HAP-1 (cell line): ENCODE results near the gene ACOT7.
"Not testable (repeated sequence)": the region's sequence is repeated elsewhere in the genome, so short reads cannot be mapped to it uniquely, and the experiment has no call there.

Experiments used
- DNase-seq, 2 experiments: peaks; one replicate each; pipeline ENCODE4 v3.0.0-alpha.2; 2016 to 2020; ENCODE audit warnings: low spot score in 2 of 2
- H3K27me3 ChIP-seq: fragments of 250-450 bp; sonication (Bioruptor Pico); 2 replicates; pipeline ENCODE4 v1.5.1; 2020; ENCODE audit warnings: low read depth, mild to moderate bottlenecking, moderate library complexity
- H3K36me3 ChIP-seq: fragments of 250-450 bp; sonication (Bioruptor Pico); replicated peaks from 2 replicates; pipeline ENCODE4 v1.5.1; 2020; ENCODE audit warnings: mild to moderate bottlenecking
- H3K4me1 ChIP-seq: fragments of 250-450 bp; sonication (Bioruptor Pico); 2 replicates; pipeline ENCODE4 v1.5.1; 2020; ENCODE audit warnings: mild to moderate bottlenecking
- H3K4me3 ChIP-seq: fragments of 250-450 bp; sonication (Bioruptor Pico); 2 replicates; pipeline ENCODE4 v1.5.1; 2020; ENCODE audit warnings: mild to moderate bottlenecking, moderate library complexity
- H3K9me3 ChIP-seq: fragments of 250-450 bp; sonication (Bioruptor Pico); 2 replicates; pipeline ENCODE4 v1.5.1; 2020; ENCODE audit warnings: mild to moderate bottlenecking, moderate library complexity
- in situ Hi-C: fragments of 300-500 bp; cut with MboI; formaldehyde crosslinking; loops from 3 replicates; pipeline ENCODE4 v1.14.3; 2020; ENCODE audit warnings: low sequenced_read_pairs, inconsistent platforms, mixed read lengths

Gene ACOT7, protein sequence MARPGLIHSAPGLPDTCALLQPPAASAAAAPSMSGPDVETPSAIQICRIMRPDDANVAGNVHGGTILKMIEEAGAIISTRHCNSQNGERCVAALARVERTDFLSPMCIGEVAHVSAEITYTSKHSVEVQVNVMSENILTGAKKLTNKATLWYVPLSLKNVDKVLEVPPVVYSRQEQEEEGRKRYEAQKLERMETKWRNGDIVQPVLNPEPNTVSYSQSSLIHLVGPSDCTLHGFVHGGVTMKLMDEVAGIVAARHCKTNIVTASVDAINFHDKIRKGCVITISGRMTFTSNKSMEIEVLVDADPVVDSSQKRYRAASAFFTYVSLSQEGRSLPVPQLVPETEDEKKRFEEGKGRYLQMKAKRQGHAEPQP

DNA sequence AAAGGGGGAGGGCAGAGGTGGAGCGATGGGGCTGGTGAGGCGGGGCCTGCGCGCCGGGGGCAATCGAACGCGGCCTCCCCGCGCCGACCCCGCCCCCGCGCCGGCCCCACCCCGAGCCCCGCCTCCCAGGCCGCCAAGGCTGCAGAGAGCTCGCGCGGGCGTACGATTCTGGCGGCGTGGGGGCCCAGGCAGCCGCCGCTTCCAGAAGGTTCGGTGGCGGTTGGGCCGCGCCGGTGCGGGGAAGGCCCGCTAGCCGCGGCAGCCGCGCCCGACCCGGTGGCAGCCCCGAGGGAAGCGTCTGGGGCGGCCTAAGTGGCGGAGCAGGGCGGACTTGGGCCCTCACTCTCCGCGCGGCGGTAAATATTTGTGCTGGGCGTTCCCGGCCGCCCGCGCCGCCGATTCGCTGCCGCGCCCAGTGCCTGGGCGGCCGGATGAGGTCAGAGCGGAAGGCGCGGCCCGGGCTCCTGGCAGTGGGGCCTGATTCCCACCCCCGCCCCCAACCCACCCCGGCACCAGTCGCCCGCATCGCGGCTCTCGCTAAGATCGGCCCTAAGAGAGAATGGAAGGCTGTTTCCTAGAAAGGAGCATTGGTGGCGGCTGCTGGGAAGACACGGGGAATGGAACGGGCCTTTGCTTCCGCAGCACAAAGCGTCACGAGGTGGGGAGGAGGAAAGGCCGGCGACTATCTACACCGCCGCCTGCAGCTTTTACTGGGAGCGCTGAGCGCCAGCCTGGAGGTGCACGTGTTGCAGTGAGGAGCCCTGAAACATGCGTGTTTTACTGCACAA, at the start of gene ACOT7:
TSS of gene ACOT7 (minus strand) at position 368 of the 788 bp plus-strand sequence. CDS start 368 bp downstream, outside the sequence.
- Histone ChIP-seq H3K4me3 (peak within 1 kb of the TSS; percentile 60), H3K9me3 (no peaks in the 10 kb centered on the region), H3K27me3 (no peaks in the 10 kb centered on the region), H3K36me3 (no peaks in the 10 kb centered on the region), H3K4me1 (peaks cover 15% of the 10 kb centered on the region)
- in situ Hi-C loops: no loop called here
- peak; percentile 83 to 93 for DNase-seq

DNA sequence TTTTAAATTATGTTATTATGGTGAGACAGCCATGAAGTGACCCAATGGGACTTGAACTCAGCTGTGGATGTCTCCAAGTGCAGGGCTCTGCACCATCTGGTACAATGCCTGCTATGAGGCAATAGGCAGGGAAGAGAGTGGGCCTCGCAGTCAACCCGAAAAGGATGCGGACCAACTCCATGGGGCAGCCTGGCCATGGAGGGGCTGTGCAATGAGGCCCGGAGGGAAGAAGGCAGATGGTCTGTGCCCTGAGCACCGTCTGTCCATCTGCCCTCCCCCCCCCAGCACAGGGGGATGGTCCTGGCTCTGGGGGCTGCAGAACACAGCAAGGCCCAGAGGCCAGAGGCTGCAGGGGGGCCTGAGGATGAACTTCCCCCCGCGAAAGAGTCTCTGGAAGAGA, 48.0 kb upstream of the ACOT7 start:
- H3K4me3 ChIP-seq: no peak overlapping the region
- peaks cover 3% of the 10 kb centered on the region for H3K27me3 ChIP-seq
- DNase-seq: no peak
- H3K36me3 ChIP-seq: no peaks in the 10 kb centered on the region
- no peaks in the 10 kb centered on the region for H3K9me3 ChIP-seq
- H3K4me1 ChIP-seq: no peaks in the 10 kb centered on the region
- in situ Hi-C loops: no loop called here

DNA sequence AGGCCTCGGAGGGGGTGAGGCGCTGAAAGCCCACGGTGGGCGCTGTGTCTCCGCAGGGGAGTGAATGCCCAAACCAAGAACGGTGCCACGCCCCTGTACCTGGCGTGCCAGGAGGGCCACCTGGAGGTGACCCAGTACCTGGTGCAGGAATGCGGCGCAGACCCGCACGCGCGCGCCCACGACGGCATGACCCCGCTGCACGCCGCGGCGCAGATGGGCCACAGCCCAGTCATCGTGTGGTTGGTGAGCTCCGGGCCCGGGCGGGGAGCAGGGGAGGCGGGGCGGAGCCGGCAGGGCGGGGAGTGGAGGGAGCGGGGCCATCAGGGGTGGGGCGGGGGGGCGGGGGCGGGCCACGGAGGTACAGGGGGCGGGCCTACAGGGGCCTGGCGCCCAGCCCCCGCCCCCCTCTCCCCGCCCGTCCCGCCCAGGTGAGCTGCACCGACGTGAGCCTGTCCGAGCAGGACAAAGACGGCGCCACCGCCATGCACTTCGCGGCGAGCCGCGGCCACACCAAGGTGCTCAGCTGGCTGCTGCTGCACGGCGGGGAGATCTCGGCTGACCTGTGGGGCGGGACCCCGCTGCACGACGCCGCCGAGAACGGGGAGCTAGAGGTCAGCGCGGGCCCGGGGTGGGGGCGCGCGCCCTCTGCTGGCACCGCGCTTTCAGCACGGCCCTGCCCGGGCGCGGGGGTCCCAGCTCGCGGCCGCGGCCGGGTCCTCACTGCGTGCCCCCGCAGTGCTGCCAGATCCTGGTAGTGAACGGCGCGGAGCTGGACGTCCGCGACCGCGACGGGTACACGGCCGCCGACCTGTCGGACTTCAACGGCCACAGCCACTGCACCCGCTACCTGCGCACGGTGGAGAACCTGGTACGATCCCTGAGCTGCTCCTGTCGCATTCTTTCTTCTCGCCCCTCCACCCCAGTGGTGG, 46.9 kb upstream of the ACOT7 start:
- Histone ChIP-seq H3K4me1 (no peaks in the 10 kb centered on the region), H3K4me3 (peak overlapping the region; percentile 23), H3K9me3 (no peaks in the 10 kb centered on the region), H3K36me3 (no peaks in the 10 kb centered on the region), H3K27me3 (no peaks in the 10 kb centered on the region)
- in situ Hi-C loops: no loop called here
- DNase-seq: peak; percentile 51 to 91

DNA sequence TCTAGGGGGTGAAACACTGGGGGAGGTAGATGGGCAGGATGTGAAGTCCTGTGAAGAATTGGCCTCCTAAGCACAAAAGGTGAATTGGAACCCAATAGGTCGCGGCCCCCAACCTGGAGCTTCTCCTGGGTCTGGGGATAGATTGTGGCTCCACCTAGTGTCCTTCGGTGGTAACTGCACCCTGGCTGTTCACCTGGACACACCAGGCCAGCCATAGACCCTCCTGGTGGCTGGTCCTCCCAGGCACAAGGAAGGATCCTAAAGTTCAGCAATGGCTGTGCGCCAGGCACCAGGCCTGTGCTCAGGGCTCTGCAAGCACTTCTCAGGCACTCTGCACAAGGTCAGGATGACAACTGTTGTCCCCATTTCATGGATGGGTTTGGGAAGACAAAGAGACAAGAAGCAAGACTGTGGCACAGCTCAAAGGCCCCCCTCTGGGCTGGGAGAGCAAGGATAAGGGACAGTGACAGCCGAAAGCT, 44.5 kb upstream of the ACOT7 start:
- no peaks in the 10 kb centered on the region for H3K9me3 ChIP-seq
- no peaks in the 10 kb centered on the region for H3K4me1 ChIP-seq
- no peaks in the 10 kb centered on the region for H3K27me3 ChIP-seq
- peak; percentile 52 to 87 for DNase-seq
- no peak overlapping the region for H3K4me3 ChIP-seq
- no peaks in the 10 kb centered on the region for H3K36me3 ChIP-seq
- in situ Hi-C loops: no loop called here

DNA sequence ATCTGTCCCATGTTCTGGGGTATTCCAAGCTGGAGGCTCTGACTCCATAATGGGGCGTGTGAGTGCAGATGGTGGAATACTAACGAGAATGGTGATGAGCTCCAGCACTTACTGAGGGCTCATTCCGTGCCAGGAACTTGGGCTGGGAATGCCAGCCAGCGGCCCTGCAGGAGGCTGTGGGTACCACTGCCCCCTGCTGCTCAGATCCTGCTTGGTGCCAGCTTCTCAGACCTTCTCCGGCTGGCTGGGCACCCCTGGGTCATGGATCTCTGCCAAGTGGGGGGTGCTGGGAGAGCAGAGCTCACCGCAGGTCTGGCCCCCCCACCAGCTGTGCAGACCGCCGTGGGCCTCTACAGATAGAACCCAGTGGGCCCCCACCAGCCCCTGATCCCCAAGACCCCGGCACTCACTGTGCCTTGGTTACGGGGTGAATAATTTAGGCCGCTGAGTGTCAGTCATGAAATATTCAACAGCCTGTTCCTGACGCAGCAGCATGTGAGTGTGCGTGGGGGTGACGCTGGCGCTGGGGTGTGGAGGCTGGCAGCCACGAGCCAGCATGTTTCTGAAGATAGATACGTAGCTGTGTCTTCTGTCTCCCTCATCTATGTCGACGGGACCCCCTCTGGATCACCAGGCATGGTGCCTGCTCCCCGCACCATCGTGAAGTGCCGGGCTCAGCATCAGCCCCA, 43.6 kb upstream of the ACOT7 start:
- in situ Hi-C loops, H3K9me3 ChIP-seq, H3K4me3 ChIP-seq, DNase-seq, H3K27me3 ChIP-seq, H3K36me3 ChIP-seq, H3K4me1 ChIP-seq: not testable (repeated sequence)

DNA sequence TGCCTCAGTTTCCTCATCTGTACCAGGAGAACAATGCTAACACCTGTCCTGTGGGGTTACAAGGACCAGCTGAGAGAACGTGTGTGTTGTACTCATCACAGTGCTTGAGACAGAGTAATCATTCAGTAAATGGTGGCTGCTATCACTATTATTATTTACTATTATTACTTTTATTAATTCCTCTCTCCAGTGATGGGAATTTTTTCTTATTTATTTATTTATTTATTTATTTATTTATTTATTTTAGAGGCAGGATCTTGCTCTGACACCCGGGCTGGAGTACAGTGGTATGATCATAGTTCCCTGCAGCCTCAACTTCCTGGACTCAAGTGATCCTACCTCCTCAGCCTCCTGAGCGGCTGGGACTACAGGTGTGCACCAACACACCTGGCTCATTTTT, 42.7 kb upstream of the ACOT7 start:
- DNase-seq, H3K4me3 ChIP-seq, in situ Hi-C loops, H3K4me1 ChIP-seq, H3K9me3 ChIP-seq, H3K36me3 ChIP-seq, H3K27me3 ChIP-seq: not testable (repeated sequence)

DNA sequence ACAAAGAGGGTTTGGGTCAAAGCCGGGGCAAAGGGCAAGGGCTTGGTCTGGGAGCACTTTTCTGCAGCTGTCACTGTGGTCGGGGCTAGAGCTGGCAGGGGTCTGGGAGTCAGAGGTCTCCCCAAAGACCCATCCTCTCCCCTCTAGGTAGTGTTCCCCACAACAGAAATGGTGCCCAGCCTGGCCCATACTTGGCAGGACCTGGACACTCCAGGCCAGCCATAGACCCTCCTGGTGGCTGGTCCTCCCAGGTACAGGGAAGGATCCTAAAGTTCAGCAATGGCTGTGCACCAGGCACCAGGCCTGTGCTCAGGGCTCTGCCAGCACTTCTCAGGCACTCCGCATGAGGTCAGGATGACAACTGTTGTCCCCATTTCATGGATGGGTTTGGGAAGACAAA, 42.0 kb upstream of the ACOT7 start:
- Histone ChIP-seq H3K4me3 (no peak overlapping the region), H3K9me3 (no peaks in the 10 kb centered on the region), H3K27me3 (no peaks in the 10 kb centered on the region), H3K4me1 (no peaks in the 10 kb centered on the region), H3K36me3 (no peaks in the 10 kb centered on the region)
- in situ Hi-C loops: no loop called here
- DNase-seq: no peak

DNA sequence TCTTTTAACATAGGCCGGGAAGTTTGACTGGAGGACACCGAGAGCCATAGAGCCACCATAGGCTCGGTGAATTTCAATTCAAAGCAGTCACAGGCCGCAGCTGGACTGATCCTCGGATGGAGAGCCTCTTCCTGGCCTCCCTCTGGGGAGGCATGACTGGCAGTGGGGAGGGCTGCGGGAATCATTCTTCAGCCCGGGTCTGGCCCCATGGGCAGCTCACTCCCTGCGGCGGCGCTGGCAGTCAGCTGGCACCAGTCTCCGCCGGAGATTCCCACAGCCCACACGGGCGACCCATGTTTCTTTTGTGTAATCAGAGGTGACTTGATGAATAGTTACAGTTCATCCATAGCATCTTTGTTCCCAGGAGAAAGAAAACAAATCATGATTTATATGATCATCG, 41.6 kb upstream of the ACOT7 start:
- no peak overlapping the region for H3K4me3 ChIP-seq
- H3K4me1 ChIP-seq: no peaks in the 10 kb centered on the region
- in situ Hi-C loops: no loop called here
- no peaks in the 10 kb centered on the region for H3K9me3 ChIP-seq
- DNase-seq: no peak
- no peaks in the 10 kb centered on the region for H3K27me3 ChIP-seq
- no peaks in the 10 kb centered on the region for H3K36me3 ChIP-seq

DNA sequence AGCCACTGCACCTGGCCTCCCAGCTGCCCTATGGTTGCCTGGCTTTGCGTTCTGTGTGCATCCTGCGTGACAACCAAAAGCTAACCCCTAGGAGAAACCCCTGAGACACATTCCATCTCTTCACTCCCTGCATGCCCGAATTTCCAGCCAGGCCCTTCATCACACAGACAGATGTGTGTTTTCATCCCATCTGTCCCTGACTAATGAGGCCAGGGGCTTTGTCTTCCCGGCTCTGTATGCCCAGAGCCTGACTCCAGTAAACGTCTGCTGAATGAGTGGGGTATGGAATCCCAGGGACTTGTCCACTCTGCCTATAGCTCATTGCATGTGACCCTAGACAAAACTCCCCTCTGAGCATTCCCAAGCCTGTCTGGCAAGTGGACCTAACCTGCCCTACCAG, 40.6 kb upstream of the ACOT7 start:
- Histone ChIP-seq H3K27me3 (no peaks in the 10 kb centered on the region), H3K36me3 (no peaks in the 10 kb centered on the region), H3K9me3 (no peaks in the 10 kb centered on the region), H3K4me1 (no peaks in the 10 kb centered on the region), H3K4me3 (no peak overlapping the region)
- in situ Hi-C loops: no loop called here
- no peak for DNase-seq

DNA sequence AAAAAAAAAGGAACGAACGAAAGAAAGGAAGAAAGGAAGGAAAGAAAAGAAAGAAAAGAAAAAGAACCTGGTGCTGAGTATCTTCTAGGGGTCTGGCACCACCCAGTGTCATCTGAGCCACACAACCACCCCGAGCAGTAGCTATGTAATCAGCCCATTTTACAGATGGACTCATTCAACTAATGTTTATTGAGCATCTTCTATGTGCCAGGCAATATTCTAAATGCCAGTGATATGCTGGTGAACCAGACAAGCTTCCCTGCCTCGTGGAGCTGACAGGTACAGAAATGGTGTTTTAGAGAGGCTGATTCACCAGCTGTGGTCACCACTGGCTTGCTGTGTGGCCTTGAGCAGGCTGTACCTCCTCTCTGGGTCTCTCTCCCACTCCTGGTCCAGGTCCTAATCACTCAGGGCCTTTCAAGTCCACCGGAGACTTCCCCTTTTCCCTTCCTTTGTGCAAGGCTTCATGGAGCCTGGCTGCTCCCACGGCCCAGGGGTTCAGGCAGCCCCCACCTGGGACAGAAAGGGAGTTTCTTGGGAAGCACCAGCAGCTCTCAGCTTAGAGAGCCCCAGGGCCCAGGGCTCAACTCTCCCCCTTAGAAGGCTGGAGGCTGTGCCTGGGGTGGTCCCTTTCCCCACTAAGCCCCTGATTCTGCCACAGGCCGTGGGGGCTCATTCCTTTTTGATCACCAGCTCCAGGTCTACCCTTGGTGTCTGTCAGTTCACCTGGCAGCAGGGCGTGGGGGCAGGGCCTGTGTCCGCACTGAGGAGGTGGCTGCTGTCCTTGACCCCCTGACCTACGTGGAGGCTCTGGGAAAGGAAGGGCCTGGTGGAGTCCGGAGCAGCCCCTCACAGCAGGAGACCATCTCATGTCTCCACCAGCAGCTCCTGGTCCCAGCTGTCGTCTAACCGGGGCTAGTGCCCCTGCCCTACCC, 38.3 kb upstream of the ACOT7 start:
- in situ Hi-C loops, H3K27me3 ChIP-seq, H3K36me3 ChIP-seq, H3K4me3 ChIP-seq, H3K9me3 ChIP-seq, H3K4me1 ChIP-seq, DNase-seq: not testable (repeated sequence)

DNA sequence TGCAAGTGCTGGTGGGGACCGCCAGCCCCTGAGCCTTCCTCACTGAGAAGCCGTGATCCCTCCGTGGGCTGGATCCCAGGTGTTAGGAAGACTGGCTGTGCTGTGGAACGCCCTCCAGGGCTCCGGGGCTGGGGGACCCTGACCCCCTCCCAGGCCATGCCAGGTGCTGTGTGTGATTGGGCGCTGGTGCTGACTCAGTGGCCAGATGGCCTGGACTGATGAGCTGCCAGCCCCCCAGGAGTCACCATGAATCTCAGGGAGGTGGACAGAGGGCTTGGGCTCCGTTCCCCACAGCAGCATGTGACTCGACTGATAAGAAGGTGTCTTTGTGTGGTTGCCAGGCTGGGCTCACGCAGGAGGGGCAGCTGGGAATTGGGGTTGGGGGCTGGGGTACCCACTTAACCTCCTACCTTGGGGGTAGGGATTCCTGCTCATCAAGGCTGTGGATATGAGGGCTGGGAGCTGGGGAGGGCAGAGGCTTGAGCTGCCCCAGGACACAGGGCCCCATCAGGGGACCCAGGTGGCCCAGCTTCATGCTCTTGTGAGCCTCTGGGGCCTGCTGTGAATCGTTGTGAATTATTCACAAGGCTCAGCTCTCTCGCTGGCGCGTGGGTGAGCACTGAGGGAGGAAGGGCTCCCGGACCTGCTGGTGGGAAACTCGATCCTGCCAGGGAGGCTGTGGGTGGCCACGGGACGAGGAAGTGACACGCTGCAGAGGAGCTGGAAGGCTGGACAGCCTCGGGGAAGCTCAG, 36.3 kb upstream of the ACOT7 start:
- H3K27me3 ChIP-seq, H3K4me1 ChIP-seq, in situ Hi-C loops, H3K9me3 ChIP-seq, H3K36me3 ChIP-seq, H3K4me3 ChIP-seq, DNase-seq: not testable (repeated sequence)

DNA sequence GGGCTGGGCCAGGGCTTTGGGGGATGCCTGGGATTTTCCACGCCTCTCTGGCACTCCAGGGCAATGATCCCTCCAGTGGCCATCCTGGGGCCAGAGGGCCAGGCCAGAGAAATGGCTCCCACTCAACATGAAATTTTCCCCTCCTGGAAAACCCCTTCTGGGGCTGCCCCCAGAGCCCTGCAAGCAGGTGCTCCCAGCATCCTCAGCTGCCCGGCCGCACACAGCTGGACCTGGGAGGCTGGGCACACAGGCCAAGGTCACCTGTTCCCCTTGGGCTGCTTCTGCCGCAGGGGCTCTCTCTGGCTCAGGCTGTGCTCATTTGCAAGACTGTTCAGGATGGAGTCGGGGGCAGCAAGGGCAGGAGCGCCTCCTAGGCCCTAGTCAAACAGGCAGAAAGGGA, 34.9 kb upstream of the ACOT7 start:
- H3K4me3 ChIP-seq, in situ Hi-C loops, DNase-seq, H3K4me1 ChIP-seq, H3K36me3 ChIP-seq, H3K27me3 ChIP-seq, H3K9me3 ChIP-seq: not testable (repeated sequence)
